ENCODE results near the gene HNRNPU.

DNA sequence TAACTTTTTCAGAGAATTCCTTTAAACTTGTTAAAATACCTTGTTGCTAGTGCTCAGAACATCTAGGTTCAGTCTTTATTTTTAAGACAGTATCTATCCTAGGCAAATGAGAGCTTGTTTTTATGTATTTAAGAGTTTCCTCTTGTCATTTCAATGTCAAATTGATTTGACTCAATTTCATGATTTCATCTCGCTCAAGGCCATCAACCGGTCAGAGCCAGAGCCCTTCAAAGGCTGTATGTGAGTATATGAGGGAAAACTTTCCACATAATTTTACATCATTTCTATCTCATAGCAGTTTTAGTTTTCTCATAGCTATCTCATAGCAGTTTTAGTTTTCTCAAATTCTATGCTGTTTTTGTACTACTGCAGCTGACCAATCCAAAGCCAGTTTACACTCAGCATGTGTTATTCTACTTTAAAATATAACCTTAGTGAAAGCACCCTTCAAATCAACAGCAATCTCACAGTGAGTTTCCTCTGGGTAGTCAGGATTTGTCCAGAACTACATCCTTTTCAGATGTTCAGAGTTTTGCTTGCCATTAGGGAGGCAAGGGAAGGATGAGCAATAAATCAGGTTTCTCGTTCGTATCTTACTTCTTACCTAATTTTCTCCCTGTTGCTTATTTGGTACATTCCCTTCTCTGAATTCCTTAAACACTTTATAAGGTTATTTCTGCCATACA, 12.7 kb downstream of the HNRNPU start:
- TF ChIP-seq CTCF (IDR thresholded peaks at IDR 0.05 in 8 of 11, conservative IDR thresholded peaks at IDR 0.05 in 3 of 11) = no peak
- no peak for TF ChIP-seq POLR2A (IDR thresholded peaks at IDR 0.05)

Data from spleen (tissue), 7 donors.